ENCODE measurements around the gene ERBB4. TPM values are rescaled to one million over a fixed set of nuclear protein-coding genes. Genes with fewer than 3 reads are reported as not detected.

The ERBB4 gene
- total RNA-seq, 1 donor from 2014 or later, result 5.5 TPM

DNA sequence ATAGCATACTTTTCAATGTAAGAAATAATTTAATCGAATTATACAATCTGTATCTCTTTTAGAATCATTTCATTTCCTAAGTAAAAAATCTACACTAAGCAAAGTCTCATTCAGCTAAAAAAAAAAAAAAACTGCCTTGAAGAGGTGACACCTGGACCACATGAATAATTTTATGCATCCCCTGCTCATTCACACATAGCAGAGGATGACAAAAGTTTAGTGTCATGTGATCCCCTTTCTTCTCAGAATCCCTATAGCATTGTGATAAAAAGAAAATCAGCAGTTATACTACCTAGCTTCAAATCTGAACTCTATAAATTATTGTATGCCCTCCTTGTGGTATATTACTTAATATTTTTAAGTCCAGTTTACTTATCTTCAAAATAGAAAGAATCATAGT, 603.8 kb downstream of the ERBB4 start:
- DNase-seq (ENCODE audit: low spot score), result no peak

GRCh38 chr2:211931314-211931713, 607.3 kb downstream of the ERBB4 start:
- DNase-seq (ENCODE audit: low spot score), result no peak

- no peak for DNase-seq (ENCODE audit: low spot score)
Observed at GRCh38 chr2:211930331-211930730, 608.3 kb downstream of the ERBB4 start.

GRCh38 chr2:211928201-211928600, 610.4 kb downstream of the ERBB4 start:
- no peak for DNase-seq (ENCODE audit: low spot score)

- DNase-seq (ENCODE audit: low spot score), result no peak
Observed at GRCh38 chr2:211923019-211923418, 615.6 kb downstream of the ERBB4 start.

DNA sequence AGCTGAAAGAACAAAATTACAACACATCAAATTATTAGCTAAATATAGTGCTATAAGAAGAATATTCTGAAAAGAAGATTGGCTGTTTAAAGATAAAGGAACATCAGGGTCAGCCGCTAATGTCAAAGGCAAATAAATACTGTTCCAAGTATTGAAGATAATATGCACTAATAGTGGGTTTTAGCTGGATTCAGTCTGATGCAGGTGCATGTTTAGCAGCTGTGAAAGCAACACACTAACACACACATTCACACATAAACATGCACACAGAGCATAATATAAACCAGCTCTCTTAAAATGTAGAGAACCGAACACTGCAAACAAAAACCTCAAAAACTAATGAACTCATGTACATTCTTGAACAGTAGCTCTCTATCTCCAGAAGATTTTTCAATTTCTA, 634.6 kb downstream of the ERBB4 start:
- DNase-seq (ENCODE audit: low spot score), result no peak

DNA sequence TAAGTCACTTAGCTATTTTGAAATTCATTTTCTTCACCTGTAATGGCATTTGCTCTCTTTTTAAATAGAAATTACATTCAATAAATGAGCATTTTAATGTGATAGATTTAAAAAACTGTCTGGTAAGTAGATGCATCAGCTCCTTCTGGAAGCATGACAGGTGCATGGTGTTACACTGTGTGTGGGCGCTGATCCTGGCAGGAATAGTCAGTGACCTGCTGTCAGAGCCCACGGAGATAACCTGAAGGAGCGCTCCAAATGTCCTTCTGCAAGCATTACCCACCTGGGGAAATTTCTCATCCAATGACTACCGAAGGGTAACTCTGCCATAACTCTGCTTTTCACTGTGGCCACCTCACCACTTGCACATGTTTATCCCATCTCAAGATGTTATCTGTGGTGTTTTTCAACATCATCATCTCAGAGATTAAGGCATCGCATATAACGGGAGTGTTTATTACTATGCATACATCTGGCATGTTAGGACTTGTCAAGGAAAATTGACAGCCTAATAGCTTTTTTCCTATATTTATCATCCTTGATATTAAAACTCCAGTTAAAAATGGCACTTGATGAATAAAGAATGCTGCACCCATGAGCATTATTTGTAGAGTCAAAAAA, 637.3 kb downstream of the ERBB4 start:
- DNase-seq (ENCODE audit: low spot score), result no peak

DNA sequence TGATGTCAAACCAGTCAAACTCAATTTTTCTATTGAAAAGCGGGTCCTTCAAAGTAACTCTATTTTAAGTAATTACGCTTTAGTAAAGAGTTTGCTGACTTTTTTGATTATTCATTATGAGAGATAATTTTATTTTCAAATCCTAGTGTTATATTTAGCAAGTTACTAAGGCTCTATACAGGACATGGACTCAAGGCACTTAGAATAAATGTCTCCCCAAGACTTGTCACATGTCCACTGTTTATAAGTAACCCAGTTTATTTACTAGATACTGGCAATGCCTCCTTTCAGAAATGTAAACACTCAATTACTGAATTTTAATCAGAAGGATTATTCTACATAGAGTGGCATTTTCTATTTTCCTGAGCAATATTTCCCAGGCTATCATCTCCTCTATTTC, 638.1 kb downstream of the ERBB4 start:
- DNase-seq (ENCODE audit: low spot score), result no peak

DNA sequence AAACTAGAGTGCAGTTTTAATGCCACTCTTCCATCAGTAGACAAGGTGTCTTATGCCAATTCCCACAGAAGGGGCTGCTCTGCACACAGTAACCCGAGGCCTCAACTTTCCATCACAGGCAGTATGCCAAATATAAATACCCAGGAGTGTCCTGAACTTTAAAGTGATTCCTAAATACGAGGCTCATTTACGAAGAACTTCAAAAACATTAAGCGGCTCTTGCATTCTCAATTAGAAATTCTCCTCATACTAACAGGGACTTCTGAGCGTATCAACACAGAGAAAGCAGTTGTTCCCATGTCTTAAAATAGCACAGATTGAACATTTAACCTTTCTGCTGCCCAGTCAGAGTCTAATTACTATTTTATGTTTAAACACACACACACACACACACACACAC, 638.6 kb downstream of the ERBB4 start:
- peak; percentile 26 for DNase-seq (ENCODE audit: low spot score)

DNA sequence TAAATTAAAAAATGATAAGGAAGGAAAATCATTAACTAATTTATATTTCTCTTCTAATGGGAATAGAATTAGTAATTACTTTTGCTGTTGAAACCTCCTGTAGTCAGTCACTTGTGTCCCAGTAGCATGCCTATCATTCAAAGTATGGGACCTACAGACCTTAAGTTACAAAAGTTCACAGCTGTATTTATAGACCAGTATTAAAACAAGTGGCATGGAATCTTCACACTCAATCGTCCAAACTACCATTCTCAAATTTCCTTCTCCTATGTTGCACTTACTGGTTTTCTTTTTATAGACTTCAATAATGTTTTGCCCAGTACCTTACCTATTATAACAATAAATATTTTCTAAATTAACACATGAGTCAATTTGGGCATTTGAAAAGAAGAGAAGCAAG, 639.9 kb downstream of the ERBB4 start:
- no peak for DNase-seq (ENCODE audit: low spot score)

GRCh38 chr2:211881449-211881848, 657.2 kb downstream of the ERBB4 start:
- no peak for DNase-seq (ENCODE audit: low spot score)

GRCh38 chr2:211879323-211879722, 659.3 kb downstream of the ERBB4 start:
- peak; percentile 13 for DNase-seq (ENCODE audit: low spot score)

DNA sequence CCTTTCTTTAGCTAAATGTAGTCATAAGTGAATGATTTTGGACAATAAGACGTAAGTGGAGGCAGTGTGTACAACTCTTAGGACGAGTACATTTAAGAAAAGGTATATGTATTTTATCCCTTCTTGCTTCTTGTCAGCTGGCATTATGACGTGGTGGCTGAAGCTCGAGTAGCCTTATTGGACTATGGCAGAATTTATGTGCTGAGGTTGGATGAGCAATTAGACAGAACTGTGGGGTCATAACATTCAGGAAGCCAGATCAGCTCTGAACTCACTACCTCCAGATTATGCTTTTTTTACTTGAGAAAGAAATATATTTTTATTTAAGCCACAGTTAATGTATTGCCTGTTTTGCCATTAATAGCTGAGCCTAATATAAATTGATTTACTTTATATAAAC, 661.5 kb downstream of the ERBB4 start:
- no peak for DNase-seq (ENCODE audit: low spot score)

DNA sequence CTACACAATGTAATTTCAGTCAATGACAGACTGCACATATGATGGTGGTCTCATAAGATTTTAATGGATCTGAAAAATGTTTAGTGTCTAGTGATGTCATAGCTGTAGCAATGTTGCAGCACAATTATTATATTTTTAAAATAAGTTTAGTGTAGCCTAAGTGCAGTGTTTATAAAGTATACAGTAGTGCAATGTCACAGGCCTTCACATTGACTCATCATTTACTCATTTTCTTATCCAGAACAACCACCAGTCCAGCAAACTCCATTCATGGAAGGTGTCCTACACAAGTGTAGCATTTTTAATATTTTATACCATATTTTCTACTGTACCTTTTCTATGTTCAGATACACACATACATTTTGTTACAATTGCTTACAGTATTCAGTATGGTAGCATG, 663.1 kb downstream of the ERBB4 start:
- no peak for DNase-seq (ENCODE audit: low spot score)

DNA sequence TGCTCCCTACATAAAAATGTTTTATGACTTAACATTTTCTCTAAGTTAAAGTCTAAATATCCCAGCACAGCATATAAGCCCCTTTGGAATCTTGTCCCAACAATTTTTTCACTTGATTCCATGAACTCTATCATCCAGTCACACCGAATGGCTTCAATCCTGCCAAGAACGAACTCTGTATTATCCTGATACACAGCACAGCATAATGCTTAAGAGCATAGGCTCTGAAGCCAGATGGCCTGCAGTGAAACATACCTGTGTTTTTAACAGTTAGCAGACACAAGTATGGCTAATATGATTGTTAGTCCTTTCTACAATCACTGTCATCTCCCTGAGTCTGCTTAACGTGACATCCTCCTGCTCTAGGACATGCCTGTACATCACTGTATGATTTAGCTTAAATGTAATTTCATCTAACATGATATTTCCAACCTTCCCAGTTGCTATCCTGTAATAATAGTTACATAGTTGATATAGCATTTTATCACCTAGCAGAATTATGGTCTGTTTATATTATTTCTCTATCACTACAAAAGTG, 669.5 kb downstream of the ERBB4 start:
- peak; percentile 60 for DNase-seq (ENCODE audit: low spot score)

DNA sequence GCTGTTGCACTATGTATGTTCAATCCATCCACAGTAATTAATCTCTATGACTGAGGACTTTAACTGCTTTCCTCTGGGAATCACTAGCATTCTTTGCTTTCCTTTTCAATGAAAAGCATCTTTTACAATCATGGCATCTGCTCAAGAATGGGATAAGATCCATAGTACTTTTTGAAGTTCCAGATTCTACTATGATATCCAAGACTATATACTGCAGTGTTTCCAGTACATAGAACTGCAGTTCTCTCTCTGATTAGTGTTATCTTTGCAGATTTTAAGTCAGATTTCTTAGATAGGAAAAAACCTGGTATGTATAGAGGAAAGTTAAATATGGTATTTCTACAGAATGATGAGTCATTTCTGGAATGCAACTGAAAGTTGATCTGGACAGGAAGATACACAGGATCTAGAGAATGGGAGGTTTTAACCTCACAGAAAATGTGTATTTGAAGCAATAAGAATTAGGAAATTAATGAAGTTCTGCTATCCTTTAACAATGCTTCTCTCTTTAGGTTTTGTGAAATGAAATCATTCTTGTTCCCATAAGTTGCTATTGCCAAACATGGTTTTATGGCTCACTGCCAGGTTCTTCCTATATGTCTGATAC, 670.7 kb downstream of the ERBB4 start:
- peak; percentile 71 for DNase-seq (ENCODE audit: low spot score)

GRCh38 chr2:211864328-211864727, 674.3 kb downstream of the ERBB4 start:
- DNase-seq (ENCODE audit: low spot score), result no peak

DNA sequence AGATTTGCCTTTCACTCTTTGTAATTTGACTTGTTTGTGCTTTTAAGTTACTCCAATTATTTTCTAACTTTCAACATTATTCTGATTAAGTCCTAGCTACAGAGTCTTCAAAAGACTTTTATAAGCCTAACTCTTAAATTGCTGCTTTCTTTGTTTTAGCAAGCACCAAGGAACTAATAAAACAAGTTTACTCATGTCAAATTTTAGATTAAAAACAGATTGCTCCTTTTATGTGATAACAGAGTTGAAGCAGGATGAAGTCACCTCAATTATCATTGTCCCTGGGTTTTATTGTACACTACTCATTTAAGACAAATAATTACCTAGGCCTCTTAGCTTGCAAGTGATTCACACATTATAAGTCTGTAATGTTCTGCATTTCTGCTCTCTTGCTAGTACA, 678.4 kb downstream of the ERBB4 start:
- peak; percentile 7 for DNase-seq (ENCODE audit: low spot score)

GRCh38 chr2:211854832-211855231, 683.8 kb downstream of the ERBB4 start:
- no peak for DNase-seq (ENCODE audit: low spot score)

DNA sequence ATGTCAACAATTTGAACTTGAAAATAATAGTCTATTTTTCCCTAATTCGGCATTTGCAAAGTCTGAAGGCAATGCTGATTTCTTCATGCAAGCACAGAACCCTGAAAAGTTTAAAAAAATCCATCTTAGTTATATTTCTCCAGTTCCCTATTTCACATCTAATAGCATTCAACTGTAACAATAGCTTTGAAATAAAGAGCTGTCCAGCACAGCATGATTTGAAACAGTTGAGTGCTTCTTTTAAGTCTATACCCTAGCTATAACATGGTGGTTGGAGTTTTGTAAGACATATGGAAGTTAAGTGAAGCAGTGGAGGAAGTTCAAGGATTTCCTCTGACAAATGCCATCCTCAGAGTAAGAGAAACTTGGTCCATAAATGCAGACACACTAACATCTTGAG, 691.9 kb downstream of the ERBB4 start:
- DNase-seq (ENCODE audit: low spot score), result no peak

GRCh38 chr2:211846036-211846400, 692.6 kb downstream of the ERBB4 start:
- no peak for DNase-seq (ENCODE audit: low spot score)

DNA sequence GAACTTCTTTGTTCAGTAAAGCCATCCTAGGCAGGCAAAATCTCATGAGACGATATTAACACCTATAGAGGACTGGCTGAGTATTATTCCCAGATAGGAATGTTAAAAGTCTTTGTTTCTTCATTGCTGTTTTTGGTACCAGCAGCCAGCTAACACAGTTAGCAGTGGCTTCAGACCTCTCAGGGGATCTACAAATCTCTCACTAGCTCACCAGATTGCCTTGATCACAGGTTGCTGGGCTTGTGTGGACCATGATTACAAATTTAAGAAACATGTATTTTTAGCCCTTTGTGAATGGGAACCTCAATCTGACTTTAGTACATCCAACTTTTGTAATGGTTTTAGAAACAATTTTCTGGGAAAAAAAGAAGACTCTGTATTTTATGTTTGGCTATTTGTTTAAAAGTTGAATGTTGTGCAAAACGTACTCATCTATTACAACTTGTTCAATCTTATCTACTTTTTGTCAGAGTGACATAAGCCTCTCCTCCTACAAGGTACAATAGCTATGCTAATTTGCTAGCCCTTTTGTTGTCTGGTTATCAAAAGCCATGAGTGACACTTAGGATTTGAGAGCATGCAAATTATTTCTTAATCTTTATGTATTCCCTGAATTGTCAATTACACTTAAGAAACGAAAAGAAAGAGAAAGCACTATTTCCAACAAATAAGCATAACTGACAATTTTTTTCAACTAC, 693.1 kb downstream of the ERBB4 start:
- DNase-seq (ENCODE audit: low spot score), result no peak

GRCh38 chr2:211837706-211838105, 700.9 kb downstream of the ERBB4 start:
- no peak for DNase-seq (ENCODE audit: low spot score)

All from umbilical cord (tissue), 2 donors.